Stomach (tissue), 4 donors: ENCODE data around the gene BLVRA.

ENCODE experiments used
- POLR2A ChIP-seq, 4 donors: fragments of 450-650 bp; IDR thresholded peaks; one replicate each; pipeline ENCODE4 v1.6.1; 2016; ENCODE audit warnings: antibody characterized with exemption in 4 of 4, control low read depth in 2 of 4, mild to moderate bottlenecking in 1 of 4, moderate library complexity in 1 of 4
- TF ChIP-seq, protein P1 (sequence below), 7 experiments: fragments of 450-650 bp in 4 of 7; fragments of 200-600 bp in 3 of 7; sonication (generic) in 3 of 7; IDR thresholded peaks; one replicate each; pipeline ENCODE4 v1.5.1; 2016 to 2019; ENCODE audit warnings: antibody characterized with exemption in 7 of 7, control low read depth in 2 of 7, mild to moderate bottlenecking in 1 of 7

DNA sequence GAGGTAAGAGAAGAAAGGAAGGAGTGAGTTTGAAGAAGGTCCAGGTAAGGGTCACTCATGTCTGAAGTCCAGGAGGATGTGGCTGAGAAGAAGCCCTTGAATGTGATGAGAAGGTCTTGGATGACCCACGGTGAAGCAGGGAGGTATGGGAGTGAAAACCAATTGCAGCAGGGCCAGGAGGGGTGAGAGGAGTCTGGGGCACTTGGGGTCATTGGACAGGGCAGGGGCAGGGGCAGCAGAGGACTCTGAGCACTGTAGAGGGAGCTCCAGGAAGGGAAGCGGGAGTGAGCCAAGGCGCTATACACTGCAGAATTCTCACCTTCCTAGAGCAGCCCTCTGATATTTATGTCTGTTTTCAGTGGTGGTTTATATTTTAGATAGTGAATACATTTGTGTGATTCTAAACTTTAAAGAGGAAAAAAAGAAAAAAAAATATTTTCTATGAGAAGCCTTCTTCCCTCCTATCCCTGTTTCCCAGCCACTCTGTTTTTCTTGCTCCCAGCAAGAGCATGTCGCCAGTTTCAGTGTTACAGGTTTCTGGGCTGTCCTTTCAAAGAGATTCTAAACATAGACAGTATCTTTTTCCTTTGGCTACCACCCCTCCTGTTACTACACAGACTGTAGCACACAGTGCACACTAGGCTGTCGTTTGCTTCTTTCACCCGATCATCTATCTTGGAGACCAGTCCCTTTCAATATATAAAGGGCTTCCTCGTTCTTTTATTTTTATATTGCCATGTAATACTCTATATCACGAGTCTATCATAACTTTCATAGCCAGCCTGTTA is 24.5 kb downstream of the BLVRA start:
- TF ChIP-seq, protein P1, sequence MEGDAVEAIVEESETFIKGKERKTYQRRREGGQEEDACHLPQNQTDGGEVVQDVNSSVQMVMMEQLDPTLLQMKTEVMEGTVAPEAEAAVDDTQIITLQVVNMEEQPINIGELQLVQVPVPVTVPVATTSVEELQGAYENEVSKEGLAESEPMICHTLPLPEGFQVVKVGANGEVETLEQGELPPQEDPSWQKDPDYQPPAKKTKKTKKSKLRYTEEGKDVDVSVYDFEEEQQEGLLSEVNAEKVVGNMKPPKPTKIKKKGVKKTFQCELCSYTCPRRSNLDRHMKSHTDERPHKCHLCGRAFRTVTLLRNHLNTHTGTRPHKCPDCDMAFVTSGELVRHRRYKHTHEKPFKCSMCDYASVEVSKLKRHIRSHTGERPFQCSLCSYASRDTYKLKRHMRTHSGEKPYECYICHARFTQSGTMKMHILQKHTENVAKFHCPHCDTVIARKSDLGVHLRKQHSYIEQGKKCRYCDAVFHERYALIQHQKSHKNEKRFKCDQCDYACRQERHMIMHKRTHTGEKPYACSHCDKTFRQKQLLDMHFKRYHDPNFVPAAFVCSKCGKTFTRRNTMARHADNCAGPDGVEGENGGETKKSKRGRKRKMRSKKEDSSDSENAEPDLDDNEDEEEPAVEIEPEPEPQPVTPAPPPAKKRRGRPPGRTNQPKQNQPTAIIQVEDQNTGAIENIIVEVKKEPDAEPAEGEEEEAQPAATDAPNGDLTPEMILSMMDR (IDR thresholded peaks at IDR 0.05) = no peak
- TF ChIP-seq POLR2A (IDR thresholded peaks at IDR 0.05) = no peak
